ENCODE data around the gene VRK2.

GRCh38 chr2:58045580-58046334, 849 bp upstream of the VRK2 start:
- TF ChIP-seq DPF2 (IDR thresholded peaks at IDR 0.05) (no peak), NFIC (IDR thresholded peaks at IDR 0.05; ENCODE audit: low read depth, low read length) (no peak; the same call in 1 of the 2 replicates), ASH2L (IDR thresholded peaks at IDR 0.05; ENCODE audit: borderline replicate concordance, low read depth) (no peak)
